NB4 (cell line): Measurements from ENCODE around the gene SGPL1.

Source experiments
- DNase-seq: peaks from one replicate; pipeline ENCODE4 v3.0.0; 2010; ENCODE audit warnings: low read depth
- H3K4me3 ChIP-seq: one replicate; pipeline ENCODE4 v1.5.1; 2011; ENCODE audit warnings: mild to moderate bottlenecking, low read depth, low read length, moderate library complexity
- MYC ChIP-seq: IDR thresholded peaks from 2 replicates; pipeline ENCODE4 v1.6.1; 2011; ENCODE audit warnings: low read depth, low read length
- POLR2A ChIP-seq: IDR thresholded peaks from 2 replicates; pipeline ENCODE4 v1.6.1; 2011; ENCODE audit warnings: mild to moderate bottlenecking; ENCODE audit not compliant: insufficient read length; ENCODE audit errors: extremely low read depth
- TF ChIP-seq, protein P1 (sequence below): IDR thresholded peaks from one replicate; pipeline ENCODE4 v1.5.1; 2012; ENCODE audit warnings: low read depth, low read length
- TF ChIP-seq, protein P2 (sequence below): IDR thresholded peaks from 2 replicates; pipeline ENCODE4 v1.6.1; 2011; ENCODE audit warnings: low read depth, low read length

Gene SGPL1

DNA sequence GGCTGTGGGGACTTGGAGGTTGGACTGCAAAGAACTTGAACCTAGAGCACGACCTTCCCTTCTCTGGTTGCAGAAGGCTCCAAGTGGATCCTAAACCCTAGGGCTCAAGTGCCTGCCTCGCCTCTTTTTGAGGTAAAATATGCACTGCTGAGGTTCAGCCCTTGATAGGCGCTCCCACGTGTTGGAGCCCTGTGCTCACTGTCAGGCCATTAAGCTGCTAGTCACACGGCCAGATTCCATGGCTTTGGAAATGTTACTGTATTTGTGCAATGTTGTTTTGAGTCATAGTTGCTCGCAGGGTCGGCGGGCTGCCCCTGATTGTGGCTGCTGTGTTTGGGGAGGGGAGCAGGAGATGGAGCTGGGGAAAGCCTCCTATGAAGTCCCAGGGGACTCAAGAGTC lies 112.4 kb downstream of the SGPL1 start:
- no peak for DNase-seq
- H3K4me3 ChIP-seq = no peak overlapping the region
- TF ChIP-seq MYC (no peak), POLR2A (no peak)
- TF ChIP-seq, protein P1, sequence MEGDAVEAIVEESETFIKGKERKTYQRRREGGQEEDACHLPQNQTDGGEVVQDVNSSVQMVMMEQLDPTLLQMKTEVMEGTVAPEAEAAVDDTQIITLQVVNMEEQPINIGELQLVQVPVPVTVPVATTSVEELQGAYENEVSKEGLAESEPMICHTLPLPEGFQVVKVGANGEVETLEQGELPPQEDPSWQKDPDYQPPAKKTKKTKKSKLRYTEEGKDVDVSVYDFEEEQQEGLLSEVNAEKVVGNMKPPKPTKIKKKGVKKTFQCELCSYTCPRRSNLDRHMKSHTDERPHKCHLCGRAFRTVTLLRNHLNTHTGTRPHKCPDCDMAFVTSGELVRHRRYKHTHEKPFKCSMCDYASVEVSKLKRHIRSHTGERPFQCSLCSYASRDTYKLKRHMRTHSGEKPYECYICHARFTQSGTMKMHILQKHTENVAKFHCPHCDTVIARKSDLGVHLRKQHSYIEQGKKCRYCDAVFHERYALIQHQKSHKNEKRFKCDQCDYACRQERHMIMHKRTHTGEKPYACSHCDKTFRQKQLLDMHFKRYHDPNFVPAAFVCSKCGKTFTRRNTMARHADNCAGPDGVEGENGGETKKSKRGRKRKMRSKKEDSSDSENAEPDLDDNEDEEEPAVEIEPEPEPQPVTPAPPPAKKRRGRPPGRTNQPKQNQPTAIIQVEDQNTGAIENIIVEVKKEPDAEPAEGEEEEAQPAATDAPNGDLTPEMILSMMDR = no peak
- TF ChIP-seq, protein P2, sequence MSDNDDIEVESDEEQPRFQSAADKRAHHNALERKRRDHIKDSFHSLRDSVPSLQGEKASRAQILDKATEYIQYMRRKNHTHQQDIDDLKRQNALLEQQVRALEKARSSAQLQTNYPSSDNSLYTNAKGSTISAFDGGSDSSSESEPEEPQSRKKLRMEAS = 0 out of 2 replicates have a peak, but pooled peaks have one; percentile 5

DNA sequence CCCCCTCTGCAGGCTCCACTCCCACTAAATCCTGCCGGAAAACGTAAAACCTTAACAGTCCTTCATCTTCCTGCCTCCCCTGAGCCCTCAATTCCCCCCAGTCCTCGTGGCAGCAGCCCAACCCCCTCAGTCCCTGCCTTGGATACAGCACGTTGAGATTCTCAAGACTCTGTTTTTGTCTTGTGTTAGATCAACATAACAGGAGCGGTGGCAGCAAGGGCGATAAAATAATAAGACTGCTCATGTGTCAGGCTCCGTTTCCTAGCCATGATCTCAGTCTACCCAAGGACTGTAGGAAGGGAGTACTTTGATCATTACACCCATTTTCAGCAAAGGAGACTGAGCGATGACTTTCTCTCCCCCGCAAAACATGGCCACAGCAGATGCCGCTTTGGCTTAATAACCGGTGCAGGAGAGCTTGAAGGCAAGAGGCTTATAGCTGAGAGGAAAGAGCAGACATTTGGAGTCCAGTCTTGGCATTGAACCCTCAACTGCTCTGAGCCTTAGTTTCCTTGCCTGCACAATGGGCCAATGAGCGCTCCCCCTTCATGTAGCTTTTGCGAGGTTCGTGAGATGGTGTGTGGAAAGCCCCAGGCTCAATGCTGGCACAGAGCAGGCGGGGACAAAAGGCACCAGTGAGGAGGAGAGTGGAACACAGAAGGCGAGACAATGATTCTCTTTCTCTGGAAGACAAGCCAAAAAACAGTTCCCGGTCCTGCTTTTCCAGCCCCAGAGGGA lies 114.7 kb downstream of the SGPL1 start:
- no peak overlapping the region for H3K4me3 ChIP-seq
- DNase-seq = no peak
- TF ChIP-seq, protein P1 = no peak
- TF ChIP-seq MYC (no peak), POLR2A (no peak)
- TF ChIP-seq, protein P2 = no peak
